ENCODE measurements around the gene ADAMTS14.

The ADAMTS14 gene

GRCh38 chr10:70774810-70775678 lies 102.7 kb downstream of the ADAMTS14 start:
- no peak for DNase-seq

GRCh38 chr10:70775679-70776454 lies 103.6 kb downstream of the ADAMTS14 start:
- DNase-seq = no peak

- no peak for DNase-seq
Measured at GRCh38 chr10:70776455-70777005, 104.2 kb downstream of the ADAMTS14 start.

GRCh38 chr10:70777063-70777875 lies 105.0 kb downstream of the ADAMTS14 start:
- no peak for DNase-seq

GRCh38 chr10:70778267-70778924 lies 106.1 kb downstream of the ADAMTS14 start:
- no peak for DNase-seq

GRCh38 chr10:70779088-70779487 lies 106.8 kb downstream of the ADAMTS14 start:
- DNase-seq = no peak

- DNase-seq = no peak
Measured at GRCh38 chr10:70779511-70780369, 107.4 kb downstream of the ADAMTS14 start.

GRCh38 chr10:70780370-70780760 lies 108.1 kb downstream of the ADAMTS14 start:
- no peak for DNase-seq

GRCh38 chr10:70780772-70781171 lies 108.5 kb downstream of the ADAMTS14 start:
- DNase-seq = no peak

- no peak for DNase-seq
Measured at GRCh38 chr10:70781461-70782051, 109.2 kb downstream of the ADAMTS14 start.

GRCh38 chr10:70782086-70782745 lies 109.9 kb downstream of the ADAMTS14 start:
- DNase-seq = no peak

- no peak for DNase-seq
Measured at GRCh38 chr10:70782746-70783680, 110.7 kb downstream of the ADAMTS14 start.

- DNase-seq = no peak
Measured at GRCh38 chr10:70784016-70784415, 111.7 kb downstream of the ADAMTS14 start.

GRCh38 chr10:70784471-70784870 lies 112.2 kb downstream of the ADAMTS14 start:
- DNase-seq = peak; percentile 37

GRCh38 chr10:70785190-70785589 lies 112.9 kb downstream of the ADAMTS14 start, which contains the start of gene TBATA:
Gene TBATA, minus strand, starts transcription at chr10:70785377. Its CDS starts 1,998 bp downstream, at chr10:70783379.
- DNase-seq = no peak

GRCh38 chr10:70786799-70787415 lies 114.6 kb downstream of the ADAMTS14 start:
- peak; percentile 42 for DNase-seq

GRCh38 chr10:70791386-70792039 lies 119.2 kb downstream of the ADAMTS14 start:
- DNase-seq = no peak

GRCh38 chr10:70795613-70796012 lies 123.3 kb downstream of the ADAMTS14 start:
- DNase-seq = no peak

Data from HCEC 1CT (cell line).